Subcutaneous abdominal adipose tissue (tissue), 5 donors: ENCODE results near the gene ELFN1.

ENCODE experiments used
- H3K27ac ChIP-seq: one replicate; pipeline ENCODE4 v1.7.0; 2013; ENCODE audit warnings: low read depth, mild to moderate bottlenecking, inconsistent platforms, low read length, moderate library complexity
- H3K27me3 ChIP-seq, 5 donors: one replicate each; pipeline ENCODE4 v1.7.0; 2013; ENCODE audit warnings: low read length in 5 of 5, inconsistent platforms in 1 of 5; ENCODE audit not compliant: control insufficient read depth in 5 of 5, insufficient read depth in 4 of 5
- H3K36me3 ChIP-seq, 5 donors: one replicate each; pipeline ENCODE4 v1.7.0; 2013; ENCODE audit warnings: low read length in 5 of 5; ENCODE audit not compliant: control insufficient read depth in 5 of 5, insufficient read depth in 5 of 5
- H3K4me1 ChIP-seq, 5 donors: one replicate each; pipeline ENCODE4 v1.7.0; 2013; ENCODE audit warnings: low read length in 5 of 5, mild to moderate bottlenecking in 3 of 5, moderate library complexity in 1 of 5; ENCODE audit not compliant: control insufficient read depth in 5 of 5, insufficient read depth in 5 of 5
- H3K4me3 ChIP-seq, 5 donors: one replicate each; pipeline ENCODE4 v1.7.0; 2013; ENCODE audit warnings: low read length in 5 of 5, low read depth in 1 of 5
- H3K9ac ChIP-seq, 5 donors: one replicate each; pipeline ENCODE4 v1.7.0; 2013; ENCODE audit warnings: low read length in 5 of 5, mild to moderate bottlenecking in 4 of 5, moderate library complexity in 3 of 5
- H3K9me3 ChIP-seq, 5 donors: one replicate each; pipeline ENCODE4 v1.7.0; 2013; ENCODE audit warnings: low read length in 5 of 5; ENCODE audit not compliant: control insufficient read depth in 5 of 5
- donor health status: healthy.
- donor health status: healthy.
- donor health status: healthy.
- donor health status: healthy.
- donor health status: healthy.

Gene ELFN1

DNA sequence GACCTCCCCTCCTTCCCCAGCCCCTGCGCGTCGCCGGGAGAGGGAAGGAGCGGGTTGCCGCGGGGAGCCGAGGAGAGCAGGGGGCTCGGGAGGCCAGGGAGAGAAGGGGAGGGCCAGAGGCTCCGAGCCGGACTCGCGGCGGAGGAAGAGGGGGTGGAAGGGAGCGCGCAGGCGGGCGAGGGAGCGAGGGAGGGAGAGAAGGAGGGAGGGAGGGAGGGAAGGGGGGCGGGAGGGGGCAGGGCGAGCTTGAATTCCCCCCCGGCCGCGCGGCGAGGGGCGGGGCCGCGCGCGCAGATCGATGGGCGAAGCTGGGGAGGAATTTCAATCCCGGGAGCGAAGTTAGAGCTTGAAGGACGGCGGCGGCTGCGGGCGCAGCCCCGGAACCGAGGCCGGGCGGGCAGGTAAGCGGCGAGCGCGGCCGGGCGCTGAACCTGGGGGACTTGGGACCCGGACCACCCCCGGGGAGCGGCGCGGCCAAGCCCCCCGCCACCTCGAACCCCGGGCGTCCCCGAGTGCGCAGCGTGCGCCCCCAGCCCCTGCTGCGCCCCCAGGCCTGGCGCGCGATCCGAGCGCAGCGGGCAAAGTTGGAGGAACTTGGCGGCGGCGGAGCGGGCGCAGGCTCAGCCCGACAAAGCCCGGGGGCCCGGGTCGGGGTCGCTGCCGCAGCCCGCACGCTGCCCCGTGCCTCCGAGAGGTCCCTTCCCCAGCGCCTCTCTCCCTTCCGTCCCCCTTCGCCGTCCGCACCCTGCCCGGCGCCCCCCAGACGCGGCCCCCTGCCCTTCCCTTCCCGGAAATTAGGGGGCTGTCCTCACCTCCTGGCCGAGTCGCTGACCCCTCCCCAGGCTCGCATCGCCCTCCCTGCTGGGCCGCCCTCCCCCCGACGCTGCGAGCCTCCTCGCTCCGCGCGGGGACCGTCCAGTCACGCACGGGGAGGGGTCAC is at the start of gene ELFN1:
TSS of gene ELFN1 (plus strand) at position 324 of the 940 bp plus-strand sequence. CDS start 74,320 bp downstream, outside the sequence.
- H3K4me3 ChIP-seq, result peak within 1 kb of the TSS in 1 of 5 donors; percentile 31
- H3K4me1 ChIP-seq, result peaks cover 0 to 23% (median 18%) of the 10 kb centered on the region in 5 donors
- no peaks in the 10 kb centered on the region for H3K36me3 ChIP-seq
- no peak within 1 kb of the TSS for H3K9ac ChIP-seq
- H3K9me3 ChIP-seq, result no peaks in the 10 kb centered on the region
- H3K27me3 ChIP-seq, result peaks cover 30 to 63% (median 43%) of the 10 kb centered on the region in 5 donors
- H3K27ac ChIP-seq, result no peak within 1 kb of the TSS

DNA sequence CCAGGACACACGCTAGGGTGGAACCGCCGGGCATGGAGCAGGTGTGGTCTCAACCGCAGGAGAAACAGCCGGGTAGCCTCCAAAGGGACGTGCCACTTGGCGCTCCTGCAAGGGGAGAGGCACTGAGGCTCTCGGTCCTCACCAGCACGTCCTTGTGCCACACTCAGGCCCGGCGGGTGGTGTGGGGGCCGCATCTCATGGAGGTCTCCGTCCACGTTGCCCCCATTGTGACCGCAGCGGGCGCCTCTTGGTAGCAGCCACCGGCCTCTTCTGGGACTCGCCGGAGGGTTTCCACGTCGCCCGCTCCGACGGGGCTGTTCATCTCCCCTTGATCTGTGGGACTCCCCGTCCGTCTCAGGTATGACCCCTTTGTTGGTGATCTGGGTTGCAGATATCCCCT is 49.2 kb upstream of the ELFN1 start:
- Histone ChIP-seq H3K27ac (no peak overlapping the region), H3K9me3 (no peaks in the 10 kb centered on the region), H3K27me3 (peaks cover 9 to 20% (median 11%) of the 10 kb centered on the region in 5 donors), H3K4me3 (no peak overlapping the region), H3K9ac (no peak overlapping the region), H3K4me1 (no peaks in the 10 kb centered on the region), H3K36me3 (no peaks in the 10 kb centered on the region)

DNA sequence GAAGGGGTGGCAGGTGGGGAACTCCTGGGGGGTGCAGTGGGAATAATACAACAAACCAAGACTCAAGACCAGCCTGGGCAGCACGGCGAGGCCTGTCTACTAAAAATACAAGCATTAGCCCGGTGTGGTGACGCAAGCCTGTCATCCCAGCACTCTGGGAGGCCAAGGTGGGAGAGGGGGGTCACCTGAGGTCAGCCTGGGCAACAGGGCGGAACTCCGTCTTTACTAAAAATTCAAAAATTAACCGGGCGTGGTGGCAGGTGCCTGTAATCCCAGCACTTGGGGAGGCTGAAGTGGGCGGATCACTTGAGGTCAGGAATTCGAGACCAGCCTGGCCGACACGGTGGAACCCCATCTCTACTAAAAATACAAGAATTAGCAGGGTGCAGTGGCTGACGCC is 48.4 kb upstream of the ELFN1 start:
- H3K4me1 ChIP-seq, result no peaks in the 10 kb centered on the region
- H3K27ac ChIP-seq, result no peak overlapping the region
- peaks cover 9 to 20% (median 11%) of the 10 kb centered on the region in 5 donors for H3K27me3 ChIP-seq
- H3K4me3 ChIP-seq, result no peak overlapping the region
- peaks cover 0 to under 1% (median 0%) of the 10 kb centered on the region in 5 donors for H3K9me3 ChIP-seq
- no peaks in the 10 kb centered on the region for H3K36me3 ChIP-seq
- H3K9ac ChIP-seq, result no peak overlapping the region

DNA sequence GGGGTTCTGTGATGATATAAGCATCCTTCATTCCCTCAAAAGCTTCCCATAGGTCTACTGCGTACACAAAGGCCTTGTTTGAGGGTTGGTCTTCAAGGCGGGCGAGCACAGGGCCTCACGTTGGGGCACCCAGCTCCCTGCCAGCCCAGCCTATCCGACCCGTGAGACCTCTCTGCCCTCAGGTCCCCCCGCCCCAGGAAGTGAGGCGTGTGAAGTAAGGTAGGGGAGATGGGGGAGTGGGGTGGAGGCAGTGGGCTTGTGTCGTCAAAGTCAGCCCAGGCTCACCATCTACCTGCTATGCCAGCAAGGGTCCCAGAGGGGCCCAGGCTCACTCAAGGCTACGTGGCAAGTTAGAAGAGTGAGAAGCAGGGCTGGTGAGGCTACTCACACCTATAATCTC is 47.6 kb upstream of the ELFN1 start:
- Histone ChIP-seq H3K9me3 (peaks cover 0 to 4% (median 0%) of the 10 kb centered on the region in 5 donors), H3K9ac (no peak overlapping the region), H3K4me1 (no peaks in the 10 kb centered on the region), H3K4me3 (no peak overlapping the region), H3K27ac (no peak overlapping the region), H3K27me3 (peaks cover 9 to 20% (median 11%) of the 10 kb centered on the region in 5 donors), H3K36me3 (no peaks in the 10 kb centered on the region)

DNA sequence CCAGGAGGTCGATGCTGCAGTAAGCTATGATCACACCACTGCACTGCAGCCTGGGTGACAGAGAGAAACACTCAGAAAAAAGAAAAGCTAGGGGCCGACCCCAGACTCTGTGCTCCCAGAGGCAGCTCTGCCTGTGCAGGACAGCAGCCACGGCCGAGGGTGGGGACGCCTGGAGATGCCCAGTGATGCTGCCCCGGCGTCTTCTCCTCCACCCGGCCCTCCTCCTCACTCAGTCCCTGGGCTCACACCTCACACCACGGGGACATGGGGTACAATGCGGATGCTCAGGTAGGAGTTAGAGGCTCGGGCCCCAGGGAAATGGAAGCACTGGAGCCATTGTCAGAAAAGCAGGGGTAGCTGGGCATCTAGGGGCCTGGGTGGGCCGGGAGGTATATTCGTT is 46.3 kb upstream of the ELFN1 start:
- Histone ChIP-seq H3K9ac (no peak overlapping the region), H3K27ac (no peak overlapping the region), H3K27me3 (peaks cover 9 to 12% (median 11%) of the 10 kb centered on the region in 5 donors), H3K36me3 (no peaks in the 10 kb centered on the region), H3K4me3 (no peak overlapping the region), H3K9me3 (peaks cover 0 to 4% (median 3%) of the 10 kb centered on the region in 5 donors), H3K4me1 (no peaks in the 10 kb centered on the region)

DNA sequence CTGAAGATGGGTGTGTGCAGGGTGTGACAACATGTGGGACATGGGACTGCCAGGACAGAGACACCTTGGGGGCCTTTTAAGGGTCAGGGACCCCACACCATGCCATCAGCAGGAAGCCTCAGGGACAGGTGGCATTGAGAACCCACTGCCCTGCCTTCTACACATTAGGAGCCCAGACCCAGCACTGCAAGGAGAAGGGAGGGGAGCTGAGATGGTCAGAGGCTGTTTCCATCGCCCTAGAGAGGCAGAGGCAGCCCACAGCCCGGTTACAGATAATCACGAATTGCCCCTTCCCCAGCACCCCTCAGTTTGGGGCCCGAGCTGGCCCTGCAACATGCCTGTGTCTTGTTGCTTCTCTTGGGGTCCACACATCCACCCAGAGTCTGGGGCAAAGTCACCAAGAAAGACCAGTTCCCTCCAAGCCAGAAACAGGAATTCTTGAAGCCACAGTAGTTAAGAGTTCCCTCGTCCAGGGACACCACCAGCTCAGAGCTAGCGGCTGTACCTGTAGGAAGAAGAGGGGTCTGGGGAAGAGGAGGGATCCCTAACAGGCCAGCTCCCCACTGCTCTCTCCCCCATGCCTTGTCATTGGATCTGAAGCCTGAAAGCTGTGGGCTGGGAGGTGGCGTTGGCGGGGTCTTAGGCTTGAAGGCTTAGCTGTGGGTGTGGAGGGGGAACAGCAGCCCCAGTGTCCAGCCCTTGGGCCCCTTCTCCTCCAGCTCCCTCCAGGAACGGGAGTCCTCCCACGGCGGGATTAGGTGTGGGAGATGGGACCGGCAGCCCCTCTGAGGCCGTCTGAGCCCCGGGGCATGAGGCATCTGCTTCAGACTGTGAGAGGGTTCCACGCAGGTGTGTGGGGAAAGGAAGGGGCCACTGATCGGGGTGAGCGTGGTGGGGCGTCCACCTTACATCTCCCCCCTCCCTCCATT is 44.8 kb upstream of the ELFN1 start:
- Histone ChIP-seq H3K9ac (no peak overlapping the region), H3K9me3 (peaks cover 0 to 13% (median 8%) of the 10 kb centered on the region in 5 donors), H3K27me3 (peaks cover 4 to 12% (median 8%) of the 10 kb centered on the region in 5 donors), H3K27ac (no peak overlapping the region), H3K36me3 (no peaks in the 10 kb centered on the region), H3K4me1 (no peaks in the 10 kb centered on the region), H3K4me3 (no peak overlapping the region)

DNA sequence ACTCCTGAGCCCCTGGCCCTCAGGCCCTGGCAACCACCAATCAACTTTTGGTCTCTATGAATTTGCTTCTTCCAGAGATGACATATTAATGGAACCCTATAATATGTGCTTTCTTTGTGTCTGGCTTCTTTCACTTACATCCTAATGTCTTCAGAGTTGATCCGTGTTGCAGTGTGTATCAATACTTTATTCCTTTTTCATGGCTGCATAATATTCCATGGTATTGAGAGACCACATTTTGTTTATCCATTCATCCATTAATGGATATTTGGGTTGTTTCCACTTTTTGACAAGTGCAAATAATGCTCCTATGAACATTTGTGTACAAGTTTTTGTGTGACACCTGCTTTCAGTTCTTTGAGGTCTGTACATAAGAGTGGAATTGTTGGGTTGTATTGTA is 43.3 kb upstream of the ELFN1 start:
- no peaks in the 10 kb centered on the region for H3K36me3 ChIP-seq
- peaks cover 0 to 14% (median 9%) of the 10 kb centered on the region in 5 donors for H3K9me3 ChIP-seq
- no peak overlapping the region for H3K4me3 ChIP-seq
- H3K9ac ChIP-seq, result no peak overlapping the region
- H3K27ac ChIP-seq, result no peak overlapping the region
- H3K27me3 ChIP-seq, result peaks cover 0 to 9% (median 6%) of the 10 kb centered on the region in 5 donors
- H3K4me1 ChIP-seq, result no peaks in the 10 kb centered on the region

DNA sequence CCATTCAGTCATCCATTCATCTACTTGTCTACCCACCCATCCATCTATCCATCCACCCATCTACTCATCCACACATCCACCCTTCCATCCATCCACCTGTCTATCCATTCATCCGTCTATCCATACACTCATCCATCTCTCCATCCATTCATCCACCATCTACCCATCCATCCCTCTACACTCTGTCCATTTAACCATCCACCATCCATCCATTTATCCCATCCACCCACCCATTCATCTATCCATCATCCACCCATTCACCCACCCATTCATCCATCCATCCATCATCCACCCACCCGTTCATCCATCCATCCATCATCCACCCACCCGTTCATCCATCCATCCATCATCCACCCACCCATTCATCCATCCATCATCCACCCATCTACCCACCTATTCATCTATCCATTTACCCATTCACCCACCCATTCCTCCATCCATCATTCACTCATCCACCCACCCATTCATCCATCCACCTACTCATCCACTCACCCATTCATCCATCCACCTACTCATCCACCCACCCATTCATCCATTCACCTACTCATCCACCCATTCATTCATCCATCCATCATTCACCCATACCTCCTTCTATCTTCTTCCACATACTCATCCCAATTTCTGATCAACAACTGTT is 39.3 kb upstream of the ELFN1 start:
- H3K9ac ChIP-seq, result no peak overlapping the region
- H3K9me3 ChIP-seq, result peaks cover 9 to 33% (median 28%) of the 10 kb centered on the region in 5 donors
- H3K4me3 ChIP-seq, result no peak overlapping the region
- H3K36me3 ChIP-seq, result no peaks in the 10 kb centered on the region
- H3K27me3 ChIP-seq, result peaks cover 5 to 17% (median 13%) of the 10 kb centered on the region in 5 donors
- no peaks in the 10 kb centered on the region for H3K4me1 ChIP-seq
- H3K27ac ChIP-seq, result no peak overlapping the region

DNA sequence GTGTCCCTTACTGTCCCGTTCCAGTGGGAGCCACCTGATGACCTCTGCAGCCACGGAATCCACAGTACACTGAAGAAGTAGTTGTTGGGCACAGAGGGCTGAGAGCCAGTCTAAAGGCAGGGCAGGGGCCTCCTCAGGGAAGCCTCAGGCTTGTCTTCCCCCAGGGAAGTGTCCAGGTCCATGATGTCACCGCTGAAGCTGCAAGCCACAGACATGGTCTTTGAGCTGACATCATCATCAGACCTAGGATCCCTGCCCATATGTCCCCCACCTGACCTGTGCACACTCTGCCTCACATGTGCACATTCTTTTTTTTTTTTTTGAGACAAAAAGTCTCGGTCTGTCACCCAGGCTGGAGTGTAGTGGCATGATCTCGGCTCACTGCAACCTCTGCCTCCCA is 38.4 kb upstream of the ELFN1 start:
- H3K4me3 ChIP-seq, result no peak overlapping the region
- peaks cover 5 to 17% (median 13%) of the 10 kb centered on the region in 5 donors for H3K27me3 ChIP-seq
- no peaks in the 10 kb centered on the region for H3K36me3 ChIP-seq
- peaks cover 13 to 39% (median 34%) of the 10 kb centered on the region in 5 donors for H3K9me3 ChIP-seq
- no peaks in the 10 kb centered on the region for H3K4me1 ChIP-seq
- no peak overlapping the region for H3K9ac ChIP-seq
- H3K27ac ChIP-seq, result no peak overlapping the region
